Esophagus squamous epithelium (tissue), 5 donors: ENCODE measurements around the gene DHH. TPM values are rescaled to one million over a fixed set of nuclear protein-coding genes. Genes with fewer than 3 reads are reported as not detected.

ENCODE experiments used
- DNase-seq: peaks from one replicate; lab custom pipeline; 2025; lab: John Stamatoyannopoulos, UW
- H3K27ac ChIP-seq, 4 donors: fragments of 200-600 bp; sonication (generic); one replicate each; pipeline ENCODE4 v1.5.1; 2016 to 2019; ENCODE audit warnings: mild to moderate bottlenecking in 1 of 4
- H3K27me3 ChIP-seq, 4 donors: fragments of 200-600 bp; sonication (generic); 1 replicate in 3 of 4; 2 replicates in 1 of 4; pipeline versions ENCODE4 v1.5.1 to v1.6.0; 2017 to 2021; ENCODE audit warnings: antibody characterized with exemption in 1 of 4
- H3K36me3 ChIP-seq, 3 donors: fragments of 200-600 bp; sonication (generic); one replicate each; pipeline ENCODE4 v1.5.1; 2016 to 2019
- H3K4me1 ChIP-seq, 3 donors: fragments of 200-600 bp; sonication (generic); one replicate each; pipeline ENCODE4 v1.5.1; 2017 to 2019
- H3K4me3 ChIP-seq, 4 donors: fragments of 200-600 bp; sonication (generic); 1 replicate in 3 of 4; 2 replicates in 1 of 4; pipeline ENCODE4 v1.5.1; 2016 to 2019; ENCODE audit warnings: mild to moderate bottlenecking in 2 of 4, moderate library complexity in 1 of 4
- H3K9me3 ChIP-seq, 3 donors: fragments of 200-600 bp; sonication (generic); one replicate each; pipeline ENCODE4 v1.5.1; 2016 to 2019
- POLR2A ChIP-seq, 4 donors: fragments of 450-650 bp; IDR thresholded peaks; one replicate each; pipeline ENCODE4 v1.6.1; 2017; ENCODE audit warnings: antibody characterized with exemption in 4 of 4, mild to moderate bottlenecking in 4 of 4, moderate library complexity in 3 of 4
- WGBS, 2 donors: methylation state at CpG; one replicate each; pipeline ENCODE4 v1.1.5; 2018; 5-methylcytosine and 5-hydroxymethylcytosine counted together
- intact Hi-C: fragments of 100-400 bp; cut with DNase I; formaldehyde crosslinking; loops from one replicate; pipeline ENCODE4 v1.15.0; 2022
- total RNA-seq, 4 donors: library from RNA; depleted of rRNA; stranded (reverse); fragments of >200 nt; gene quantifications; one replicate each; pipeline ENCODE4 v1.1.0, GENCODE V29; 2016
- TF ChIP-seq, protein P1 (sequence below), 6 experiments: fragments of 450-650 bp in 4 of 6; fragments of 200-600 bp in 2 of 6; sonication (generic) in 2 of 6; IDR thresholded peaks; one replicate each; pipeline ENCODE4 v1.5.1; 2016 to 2019; ENCODE audit warnings: antibody characterized with exemption in 6 of 6, mild to moderate bottlenecking in 4 of 6, moderate library complexity in 4 of 6
- donor health status: DM: yes; HTN: yes; CAD: no.

Gene DHH
- total RNA-seq, 4 donors from 2014 or later, result 0.19 to 0.31 (median 0.21) TPM; not detected in 1

DNA sequence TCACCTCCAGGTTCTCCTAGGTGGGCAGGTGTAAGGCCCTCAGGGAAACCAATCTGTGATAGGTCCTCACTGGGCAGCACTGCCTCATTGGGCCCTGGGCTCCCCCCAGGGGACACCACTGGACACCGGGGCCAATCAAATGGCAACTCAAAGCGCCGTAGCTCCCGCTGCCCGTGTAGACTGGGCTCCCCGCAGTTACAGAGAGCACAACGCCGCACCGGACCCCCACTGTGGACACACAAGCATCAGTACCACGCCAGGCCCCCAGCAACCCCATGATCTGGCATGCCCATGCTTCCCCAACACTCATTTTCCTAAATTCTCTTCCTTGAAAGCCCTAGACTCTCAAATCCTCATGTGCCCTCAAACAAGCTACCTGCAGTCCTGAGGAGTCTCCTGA, 40.1 kb downstream of the DHH start:
- WGBS, 2 donors, result 97 to 100% methylated on average over 1 to 10 of the region's 10 CpGs
- peaks cover 47 to 58% (median 49%) of the 10 kb centered on the region in 3 donors for H3K36me3 ChIP-seq
- DNase-seq, result no peak
- H3K4me1 ChIP-seq, result peaks cover 38 to 68% (median 38%) of the 10 kb centered on the region in 3 donors
- H3K9me3 ChIP-seq, result no peaks in the 10 kb centered on the region
- no peaks in the 10 kb centered on the region for H3K27me3 ChIP-seq
- no peak overlapping the region for H3K27ac ChIP-seq
- H3K4me3 ChIP-seq, result no peak overlapping the region
- intact Hi-C loops, result no loop called here
- TF ChIP-seq POLR2A (IDR thresholded peaks at IDR 0.05), result no peak

DNA sequence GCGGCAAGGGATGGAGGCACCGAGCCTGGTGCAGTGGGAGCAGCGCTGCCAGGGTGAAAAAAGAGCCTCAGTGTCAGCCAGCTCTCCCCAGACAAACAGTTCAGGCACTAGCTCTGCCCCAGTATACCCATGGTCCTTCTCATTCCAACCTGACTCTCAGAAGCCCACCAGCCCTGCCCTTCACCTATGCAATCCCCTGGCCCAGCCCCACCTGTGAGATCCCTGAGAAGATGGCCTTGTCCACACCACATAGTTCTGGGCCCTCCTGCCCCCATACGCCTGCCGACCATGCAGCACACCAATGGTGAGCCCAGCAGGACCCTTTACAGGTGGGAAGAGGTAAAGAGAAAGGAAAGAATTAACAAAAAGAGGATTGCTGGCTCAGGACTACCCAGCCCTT, 40.5 kb downstream of the DHH start:
- no peaks in the 10 kb centered on the region for H3K27me3 ChIP-seq
- no peak for DNase-seq
- H3K27ac ChIP-seq, result no peak overlapping the region
- intact Hi-C loops, result no loop called here
- H3K4me1 ChIP-seq, result peaks cover 36 to 65% (median 38%) of the 10 kb centered on the region in 3 donors
- no peak overlapping the region for H3K4me3 ChIP-seq
- peaks cover 49 to 63% (median 54%) of the 10 kb centered on the region in 3 donors for H3K36me3 ChIP-seq
- TF ChIP-seq, protein P1, sequence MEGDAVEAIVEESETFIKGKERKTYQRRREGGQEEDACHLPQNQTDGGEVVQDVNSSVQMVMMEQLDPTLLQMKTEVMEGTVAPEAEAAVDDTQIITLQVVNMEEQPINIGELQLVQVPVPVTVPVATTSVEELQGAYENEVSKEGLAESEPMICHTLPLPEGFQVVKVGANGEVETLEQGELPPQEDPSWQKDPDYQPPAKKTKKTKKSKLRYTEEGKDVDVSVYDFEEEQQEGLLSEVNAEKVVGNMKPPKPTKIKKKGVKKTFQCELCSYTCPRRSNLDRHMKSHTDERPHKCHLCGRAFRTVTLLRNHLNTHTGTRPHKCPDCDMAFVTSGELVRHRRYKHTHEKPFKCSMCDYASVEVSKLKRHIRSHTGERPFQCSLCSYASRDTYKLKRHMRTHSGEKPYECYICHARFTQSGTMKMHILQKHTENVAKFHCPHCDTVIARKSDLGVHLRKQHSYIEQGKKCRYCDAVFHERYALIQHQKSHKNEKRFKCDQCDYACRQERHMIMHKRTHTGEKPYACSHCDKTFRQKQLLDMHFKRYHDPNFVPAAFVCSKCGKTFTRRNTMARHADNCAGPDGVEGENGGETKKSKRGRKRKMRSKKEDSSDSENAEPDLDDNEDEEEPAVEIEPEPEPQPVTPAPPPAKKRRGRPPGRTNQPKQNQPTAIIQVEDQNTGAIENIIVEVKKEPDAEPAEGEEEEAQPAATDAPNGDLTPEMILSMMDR (IDR thresholded peaks at IDR 0.05), result no peak
- TF ChIP-seq POLR2A (IDR thresholded peaks at IDR 0.05), result no peak
- H3K9me3 ChIP-seq, result no peaks in the 10 kb centered on the region
- WGBS, 2 donors, result 90 to 96% methylated on average over 2 to 5 of the region's 5 CpGs

DNA sequence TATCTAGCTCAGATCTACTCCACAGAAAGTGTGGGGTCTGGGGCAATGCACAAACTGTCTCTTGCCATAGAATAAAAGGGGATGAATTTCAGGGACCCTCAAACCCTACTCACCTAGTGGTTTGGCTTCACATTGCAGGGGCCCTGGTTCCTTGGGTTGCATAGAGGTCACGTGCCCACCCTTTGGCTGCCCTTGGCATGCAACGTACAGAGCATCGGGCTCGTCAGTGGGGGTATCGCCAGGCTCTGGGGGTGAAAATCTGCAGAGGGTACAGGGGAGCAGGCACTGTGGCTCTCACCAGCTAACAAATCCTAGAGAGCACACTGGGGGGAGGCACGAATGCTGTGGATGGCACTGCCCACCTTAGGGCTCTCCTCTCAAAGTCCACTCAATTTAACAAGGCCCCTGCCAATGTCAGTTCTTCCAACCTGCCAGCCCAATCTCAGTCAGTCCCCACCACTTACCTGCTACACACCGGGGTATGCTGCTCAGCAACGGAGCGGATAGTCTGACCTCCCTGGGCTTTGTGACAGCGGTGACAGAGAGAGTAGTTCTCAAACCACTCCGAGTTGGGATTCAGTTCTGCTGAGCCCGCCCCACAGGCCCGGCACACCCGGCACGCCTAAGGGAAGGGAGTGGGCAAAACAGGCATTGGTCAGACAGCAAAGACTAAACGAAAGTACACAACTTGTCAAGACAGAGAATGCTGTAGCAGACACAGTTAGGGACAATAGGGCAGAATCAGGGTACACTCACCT, 42.0 kb downstream of the DHH start:
- WGBS, 2 donors, result 58 to 82% methylated on average over 7 to 13 of the region's 16 CpGs
- TF ChIP-seq POLR2A (IDR thresholded peaks at IDR 0.05), result no peak
- TF ChIP-seq, protein P1 (IDR thresholded peaks at IDR 0.05), result no peak
- Histone ChIP-seq H3K27me3 (no peaks in the 10 kb centered on the region), H3K27ac (no peak overlapping the region), H3K4me3 (no peak overlapping the region), H3K36me3 (peaks cover 55 to 77% (median 68%) of the 10 kb centered on the region in 3 donors), H3K4me1 (peaks cover 24 to 51% (median 27%) of the 10 kb centered on the region in 3 donors), H3K9me3 (no peaks in the 10 kb centered on the region)
- intact Hi-C loops, result no loop called here
- no peak for DNase-seq

DNA sequence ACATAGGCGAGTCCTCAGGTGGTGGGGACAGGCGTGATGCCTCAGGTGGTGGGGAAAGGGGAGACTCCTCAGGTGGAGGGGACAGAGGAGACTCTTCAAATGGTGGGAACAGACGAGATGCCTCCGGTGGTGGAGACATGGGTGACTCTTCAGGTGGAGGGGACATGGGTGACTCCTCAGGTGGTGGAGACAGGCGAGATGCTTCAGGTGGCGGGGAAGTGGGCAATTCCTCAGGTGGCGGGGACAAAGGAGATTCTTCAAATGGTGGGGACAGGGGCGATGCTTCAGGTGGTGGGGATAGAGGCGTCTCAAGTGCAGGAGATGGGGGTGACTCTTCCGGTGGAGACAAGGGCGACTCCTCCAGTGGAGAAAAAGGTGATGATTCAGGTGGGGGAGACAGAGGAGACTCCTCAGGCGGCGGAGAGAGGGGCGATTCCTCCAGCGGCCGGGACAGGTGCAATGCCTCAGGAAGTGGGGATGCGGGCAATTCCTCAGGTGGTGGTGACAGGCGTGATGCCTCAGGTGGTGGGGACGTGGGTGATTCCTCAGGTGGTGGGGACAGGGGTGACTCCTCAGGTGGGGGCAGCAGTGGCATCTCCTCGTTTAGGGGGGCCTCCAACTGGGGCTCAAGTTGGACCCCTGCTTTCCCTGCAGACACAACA, 42.7 kb downstream of the DHH start:
- no peak for TF ChIP-seq POLR2A (IDR thresholded peaks at IDR 0.05)
- TF ChIP-seq, protein P1 (IDR thresholded peaks at IDR 0.05), result no peak
- no peaks in the 10 kb centered on the region for H3K9me3 ChIP-seq
- no peak overlapping the region for H3K27ac ChIP-seq
- no peak overlapping the region for H3K4me3 ChIP-seq
- no peak for DNase-seq
- peaks cover 55 to 85% (median 75%) of the 10 kb centered on the region in 3 donors for H3K36me3 ChIP-seq
- H3K4me1 ChIP-seq, result peaks cover 17 to 44% (median 20%) of the 10 kb centered on the region in 3 donors
- WGBS, 2 donors, result 84 to 87% methylated on average over 19 to 20 of the region's 20 CpGs
- H3K27me3 ChIP-seq, result no peaks in the 10 kb centered on the region
- intact Hi-C loops, result no loop called here

DNA sequence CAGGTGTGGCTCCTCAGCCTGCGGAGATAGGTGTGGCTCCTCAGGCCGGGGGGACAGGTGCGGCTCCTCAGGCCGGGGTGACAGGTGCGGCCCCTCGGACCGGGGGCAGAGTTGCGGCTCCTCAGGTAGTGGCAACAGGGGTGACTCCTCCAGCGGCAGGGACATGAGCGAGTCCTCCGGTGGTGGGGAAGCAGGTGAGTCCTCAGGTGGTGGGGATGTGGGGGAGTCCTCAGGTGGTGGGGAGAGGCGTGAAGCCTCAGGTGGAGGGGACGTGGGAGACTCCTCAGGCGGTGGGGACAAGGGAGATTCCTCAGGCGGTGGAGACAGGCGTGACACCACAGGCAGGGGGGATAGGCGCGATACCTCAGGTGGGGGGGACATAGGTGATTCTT, 43.2 kb downstream of the DHH start:
- TF ChIP-seq, protein P1 (IDR thresholded peaks at IDR 0.05), result no peak
- TF ChIP-seq POLR2A (IDR thresholded peaks at IDR 0.05), result no peak
- H3K4me3 ChIP-seq, result no peak overlapping the region
- H3K9me3 ChIP-seq, result no peaks in the 10 kb centered on the region
- H3K4me1 ChIP-seq, result peaks cover 12 to 38% (median 14%) of the 10 kb centered on the region in 3 donors
- H3K27ac ChIP-seq, result no peak overlapping the region
- WGBS, 2 donors, result 90 to 92% methylated on average over 9 to 15 of the region's 18 CpGs
- intact Hi-C loops, result no loop called here
- DNase-seq, result no peak
- H3K27me3 ChIP-seq, result no peaks in the 10 kb centered on the region
- H3K36me3 ChIP-seq, result peaks cover 57 to 90% (median 80%) of the 10 kb centered on the region in 3 donors
